Uterus (tissue), 4 donors: ENCODE results near the gene LASP1NB. TPM values are rescaled to one million over a fixed set of nuclear protein-coding genes. Genes with fewer than 3 reads are reported as not detected.
"Not testable (repeated sequence)": the region's sequence is repeated elsewhere in the genome, so short reads cannot be mapped to it uniquely, and the experiment has no call there.

Experiments used
- DNase-seq, 2 donors: peaks; one replicate each; pipeline ENCODE4 v3.0.0-alpha.2; 2019 to 2020
- H3K27ac ChIP-seq, 2 donors: fragments of 200-600 bp; sonication (generic); 1 replicate in 1 of 2; 2 replicates in 1 of 2; pipeline ENCODE4 v1.5.1; 2016 to 2018
- H3K27me3 ChIP-seq, 2 donors: fragments of 200-600 bp; sonication (generic); one replicate each; pipeline ENCODE4 v1.5.1; 2018 to 2019; ENCODE audit warnings: control low read depth in 1 of 2
- H3K36me3 ChIP-seq, 2 donors: fragments of 200-600 bp; sonication (generic); one replicate each; pipeline ENCODE4 v1.5.1; 2019; ENCODE audit warnings: control low read depth in 1 of 2
- H3K4me1 ChIP-seq, 2 donors: fragments of 200-600 bp; sonication (generic); one replicate each; pipeline ENCODE4 v1.5.1; 2018 to 2019; ENCODE audit warnings: control low read depth in 1 of 2
- H3K4me3 ChIP-seq, 2 donors: fragments of 200-600 bp; sonication (generic); 1 replicate in 1 of 2; 2 replicates in 1 of 2; pipeline ENCODE4 v1.5.1; 2018 to 2019; ENCODE audit warnings: mild to moderate bottlenecking in 1 of 2
- H3K9me3 ChIP-seq, 2 donors: fragments of 200-600 bp; sonication (generic); one replicate each; pipeline ENCODE4 v1.5.1; 2019; ENCODE audit warnings: control low read depth in 1 of 2
- CTCF ChIP-seq, 4 experiments: fragments of 200-600 bp in 2 of 4; fragments of 450-650 bp in 2 of 4; sonication (generic) in 2 of 4; IDR thresholded peaks; one replicate each; pipeline ENCODE4 v1.5.1; 2016 to 2019; ENCODE audit warnings: antibody characterized with exemption in 4 of 4, mild to moderate bottlenecking in 2 of 4, moderate library complexity in 1 of 4
- POLR2A ChIP-seq, 2 donors: fragments of 450-650 bp; IDR thresholded peaks; one replicate each; pipeline ENCODE4 v1.6.1; 2016; ENCODE audit warnings: antibody characterized with exemption in 2 of 2, mild to moderate bottlenecking in 1 of 2, moderate library complexity in 1 of 2
- intact Hi-C: fragments of 100-400 bp; cut with DNase I; formaldehyde crosslinking; loops from one replicate; pipeline ENCODE4 v1.15.1; 2023; ENCODE audit warnings: low total_unique reads
- microRNA-seq: library from miRNA; unstranded; fragments of <30 nt; microRNA quantifications from one replicate; pipeline ENCODE4, GENCODE V29; 2016; ENCODE audit warnings: borderline microRNAs expressed, borderline replicate concordance
- small RNA-seq: library from RNA; depleted of rRNA; stranded (forward); fragments of <200 nt; gene quantifications from one replicate; pipeline ENCODE3, GENCODE V24; 2016
- total RNA-seq, 4 donors: library from RNA; depleted of rRNA in 3 of 4; stranded (reverse); fragments of >200 nt in 3 of 4; gene quantifications; one replicate each; pipeline versions ENCODE4 v1.1.0 to v1.2.4, GENCODE V29; 2014 to 2023
- donor health status: DM: yes; HTN: yes; CAD: no.

Gene LASP1NB

DNA sequence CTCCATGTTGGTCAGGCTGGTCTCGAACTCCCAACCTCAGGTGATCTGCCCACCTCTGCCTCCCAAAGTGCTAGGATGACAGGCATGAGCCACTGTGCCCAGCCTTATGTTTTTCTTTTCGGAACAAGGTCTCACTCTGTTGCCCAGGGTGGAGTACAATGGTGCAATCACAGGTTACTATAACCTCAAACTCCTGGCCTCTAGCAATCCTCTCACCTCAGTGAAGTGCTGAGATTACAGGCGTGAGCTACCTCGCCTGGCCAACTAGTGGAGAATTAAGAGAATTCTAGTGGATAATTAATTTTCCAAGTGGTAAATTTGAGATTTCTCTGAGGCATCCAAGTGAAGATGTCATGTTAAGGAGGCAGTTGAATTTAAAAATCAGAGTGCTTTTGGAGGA, 44.7 kb downstream of the LASP1NB start:
- DNase-seq: no peak
- H3K36me3 ChIP-seq: no peaks in the 10 kb centered on the region
- no peaks in the 10 kb centered on the region for H3K4me1 ChIP-seq
- intact Hi-C loops: no loop called here
- H3K4me3 ChIP-seq: no peak overlapping the region
- H3K27ac ChIP-seq: no peak overlapping the region
- H3K9me3 ChIP-seq: no peaks in the 10 kb centered on the region
- TF ChIP-seq CTCF (IDR thresholded peaks at IDR 0.05) (no peak), POLR2A (IDR thresholded peaks at IDR 0.05) (no peak)
- no peaks in the 10 kb centered on the region for H3K27me3 ChIP-seq

DNA sequence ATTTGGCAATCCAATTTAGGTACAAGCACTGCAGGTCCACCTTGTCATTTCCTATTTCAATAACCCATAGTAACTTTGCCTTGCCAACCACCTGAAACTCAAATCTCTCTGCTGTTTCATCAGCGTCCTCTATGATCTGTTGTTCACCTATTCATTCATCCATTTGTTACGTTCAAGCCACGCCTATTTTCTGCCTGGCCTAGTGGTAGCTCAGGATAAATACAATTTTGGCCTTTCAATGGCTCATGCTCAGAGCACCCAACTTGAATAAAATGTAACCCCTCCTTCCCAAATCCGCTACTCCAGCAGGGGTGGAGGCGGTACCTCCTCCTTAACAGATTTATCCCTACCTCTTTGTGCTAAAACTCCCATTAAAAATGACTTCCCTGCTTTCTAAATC, 45.4 kb downstream of the LASP1NB start:
- Histone ChIP-seq H3K4me1 (no peaks in the 10 kb centered on the region), H3K9me3 (no peaks in the 10 kb centered on the region), H3K27me3 (no peaks in the 10 kb centered on the region)

DNA sequence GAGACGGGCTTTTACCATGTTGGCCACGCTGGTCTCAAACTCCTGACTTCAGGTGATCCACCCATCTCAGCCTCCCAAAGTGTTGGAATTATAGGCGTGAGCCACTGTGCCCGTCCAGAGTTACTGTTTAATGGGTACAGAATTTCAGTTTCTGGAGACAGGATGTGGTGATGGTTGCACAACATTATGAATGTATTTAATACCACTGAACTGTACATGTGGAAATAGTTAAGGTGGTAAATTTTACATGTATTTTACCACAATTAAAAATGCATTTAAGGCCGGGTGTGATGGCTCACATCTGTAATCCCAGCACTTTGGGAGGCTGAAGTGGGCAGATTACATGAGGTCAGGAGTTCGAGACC, 50.8 kb downstream of the LASP1NB start:
- not testable (repeated sequence) for H3K4me3 ChIP-seq, DNase-seq

More for the DNA sequence above, 45.4 kb downstream of the LASP1NB start:
- H3K4me3 ChIP-seq: no peak overlapping the region
- no peak overlapping the region for H3K27ac ChIP-seq
- H3K36me3 ChIP-seq: no peaks in the 10 kb centered on the region
- DNase-seq: no peak
- intact Hi-C loops: no loop called here
- TF ChIP-seq POLR2A (IDR thresholded peaks at IDR 0.05): no peak
- TF ChIP-seq CTCF (IDR thresholded peaks at IDR 0.05): no peak

GRCh38 chr17:38978180-38978579, 52.8 kb downstream of the LASP1NB start:
- Histone ChIP-seq H3K27me3 (no peaks in the 10 kb centered on the region), H3K4me1 (no peaks in the 10 kb centered on the region), H3K36me3 (no peaks in the 10 kb centered on the region), H3K9me3 (no peaks in the 10 kb centered on the region), H3K27ac (no peak overlapping the region), H3K4me3 (no peak overlapping the region)
- no peak for TF ChIP-seq POLR2A (IDR thresholded peaks at IDR 0.05)
- TF ChIP-seq CTCF (IDR thresholded peaks at IDR 0.05): no peak
- intact Hi-C loops: no loop called here
- no peak for DNase-seq

More for the DNA sequence above, 50.8 kb downstream of the LASP1NB start:
- H3K36me3 ChIP-seq, H3K27me3 ChIP-seq, H3K27ac ChIP-seq, intact Hi-C loops, H3K9me3 ChIP-seq, H3K4me1 ChIP-seq: not testable (repeated sequence)

Small RNA genes within 50 kb of the gene (microRNA-seq; reads per million reads assigned to microRNA genes)
- not detected for gene MIR6779

Small RNA genes within 50 kb of the gene (small RNA-seq; reads per million reads assigned to genes)
- not detected for gene MIR6779

Other genes starting within 250 kb of the LASP1NB start
- 100 to 1,000 TPM in 1 of 4 donors, 10 to 100 TPM in 3; 32.3 to 218 (median 60.3) TPM for gene MLLT6, start 220.3 kb upstream of the LASP1NB start, total RNA-seq
- 10 to 100 TPM in 1 of 4 donors, 1 to 10 TPM in 2, under 1 TPM in 1; 0.26 to 22.0 (median 2.9) TPM for gene CISD3, start 195.3 kb upstream of the LASP1NB start, total RNA-seq
- gene PCGF2, start 177.3 kb upstream of the LASP1NB start, total RNA-seq: 10 to 100 TPM in 2 of 4 donors, 1 to 10 TPM in 2; 5.5 to 81.8 (median 16.2) TPM
- 100 to 1,000 TPM in 2 of 4 donors, 10 to 100 TPM in 2; 91.6 to 285 (median 101) TPM for gene PSMB3, start 172.9 kb upstream of the LASP1NB start, total RNA-seq
- 10 to 100 TPM; 23.2 to 89.5 (median 42.3) TPM for gene PIP4K2B, start 126.1 kb upstream of the LASP1NB start, total RNA-seq
- 10 to 100 TPM in 3 of 4 donors, 1 to 10 TPM in 1; 9.1 to 26.2 (median 18.1) TPM for gene CWC25, start 100.3 kb upstream of the LASP1NB start, total RNA-seq
- gene RPL23, start 71.9 kb upstream of the LASP1NB start, total RNA-seq: 1,000 to 10,000 TPM; 1,418 to 5,044 (median 2,630) TPM
- gene LASP1, start 55.6 kb upstream of the LASP1NB start, total RNA-seq: 100 to 1,000 TPM in 1 of 4 donors, 10 to 100 TPM in 3; 21.2 to 119 (median 58.2) TPM
- under 1 TPM in 1 of 4 donors, not detected in 3; 0.14 TPM for gene FBXO47, start 41.8 kb downstream of the LASP1NB start, total RNA-seq
- 10 to 100 TPM in 3 of 4 donors, 1 to 10 TPM in 1; 3.3 to 45.1 (median 21.5) TPM for gene PLXDC1, start 226.0 kb downstream of the LASP1NB start, total RNA-seq
- gene ARL5C, start 240.5 kb downstream of the LASP1NB start, total RNA-seq: not detected